NCI-H2196 (cell line): ENCODE measurements around the gene MMD2.
"Not testable (repeated sequence)": the region's sequence is repeated elsewhere in the genome, so short reads cannot be mapped to it uniquely, and the experiment has no call there.

Experiments
- DNase-seq: peaks from one replicate; lab custom pipeline; 2025; ENCODE audit not compliant: unreplicated experiment; lab: John Stamatoyannopoulos, UW

MMD2 gene

GRCh38 chr7:4895766-4896165 lies 63.2 kb downstream of the MMD2 start:
- DNase-seq = no peak

GRCh38 chr7:4894482-4894881 lies 64.5 kb downstream of the MMD2 start:
- DNase-seq = no peak

- DNase-seq = no peak
These were observed 65.0 kb downstream of the MMD2 start for GRCh38 chr7:4893929-4894475.

GRCh38 chr7:4893188-4893587 lies 65.8 kb downstream of the MMD2 start:
- not testable (repeated sequence) for DNase-seq

- DNase-seq = not testable (repeated sequence)
These were observed 67.5 kb downstream of the MMD2 start for GRCh38 chr7:4891522-4891921.

GRCh38 chr7:4889682-4890081 lies 69.3 kb downstream of the MMD2 start:
- DNase-seq = no peak

- DNase-seq = peak; percentile 65
These were observed 70.8 kb downstream of the MMD2 start for GRCh38 chr7:4888161-4888560.

- DNase-seq = no peak
These were observed 72.3 kb downstream of the MMD2 start for GRCh38 chr7:4886671-4887070.

GRCh38 chr7:4885317-4885807 lies 73.6 kb downstream of the MMD2 start:
- DNase-seq = no peak

GRCh38 chr7:4884164-4884563 lies 74.8 kb downstream of the MMD2 start:
- DNase-seq = no peak

GRCh38 chr7:4883372-4884144 lies 75.4 kb downstream of the MMD2 start, which contains the start of gene RADIL:
TSS of gene RADIL (minus strand) at chr7:4883716. CDS start at chr7:4878139, 5,577 bp downstream.
- DNase-seq = peak; percentile 94

- DNase-seq = peak; percentile 12
These were observed 76.0 kb downstream of the MMD2 start for GRCh38 chr7:4883033-4883371.

- DNase-seq = no peak
These were observed 76.6 kb downstream of the MMD2 start for GRCh38 chr7:4882169-4883032.

- DNase-seq = no peak
These were observed 78.8 kb downstream of the MMD2 start for GRCh38 chr7:4880218-4880617.

GRCh38 chr7:4879396-4880081 lies 79.4 kb downstream of the MMD2 start:
- no peak for DNase-seq

- DNase-seq = no peak
These were observed 80.4 kb downstream of the MMD2 start for GRCh38 chr7:4878336-4879335.

- no peak for DNase-seq
These were observed 82.4 kb downstream of the MMD2 start for GRCh38 chr7:4876586-4876985.

GRCh38 chr7:4875391-4875790 lies 83.6 kb downstream of the MMD2 start:
- no peak for DNase-seq

- DNase-seq = no peak
These were observed 85.7 kb downstream of the MMD2 start for GRCh38 chr7:4873071-4873944.
